Common myeloid progenitor, CD34-positive (primary cell): ENCODE data around the gene ATP2C2.

Experiments
- CTCF ChIA-PET: fragments of 350-600 bp; sonication (Branson Sonifier 250); formaldehyde crosslinking; loops from one replicate; lab custom pipeline; 2021; ENCODE audit warnings: antibody characterized with exemption; lab: Charles Lee
- POLR2A ChIA-PET: fragments of 350-600 bp; sonication (Branson Sonifier 250); formaldehyde crosslinking; loops from one replicate; lab custom pipeline; 2021; ENCODE audit warnings: antibody characterized with exemption; lab: Charles Lee
- DNase-seq, 3 donors: peaks; one replicate each; pipeline versions ENCODE4 v3.0.0 to v3.0.0-alpha.2; 2013
- H3K27ac ChIP-seq, 2 experiments: 1 replicate in 1 of 2; 2 replicates in 1 of 2; pipeline ENCODE4 v1.7.0; 2013; ENCODE audit warnings: inconsistent platforms in 2 of 2, low read length in 2 of 2, mild to moderate bottlenecking in 2 of 2, low read depth in 1 of 2, moderate library complexity in 1 of 2; ENCODE audit not compliant: severe bottlenecking in 2 of 2, insufficient read depth in 1 of 2, poor library complexity in 1 of 2
- H3K27me3 ChIP-seq, 5 experiments: replicated peaks in 2 of 5; 1 replicate in 3 of 5; 2 replicates in 2 of 5; pipeline versions ENCODE4 v1.6.1 to v1.7.0; 2013; ENCODE audit warnings: low read length in 4 of 5, mild to moderate bottlenecking in 2 of 5, moderate library complexity in 2 of 5, inconsistent platforms in 1 of 5; ENCODE audit not compliant: insufficient read depth in 5 of 5, control insufficient read depth in 4 of 5
- H3K36me3 ChIP-seq, 4 experiments: 1 replicate in 2 of 4; 2 replicates in 2 of 4; pipeline versions ENCODE4 v1.6.1 to v1.7.0; 2013; ENCODE audit warnings: low read length in 3 of 4, control low read depth in 1 of 4, mild to moderate bottlenecking in 1 of 4; ENCODE audit not compliant: control insufficient read depth in 4 of 4, insufficient read depth in 4 of 4
- H3K4me1 ChIP-seq, 4 experiments: 1 replicate in 3 of 4; 2 replicates in 1 of 4; pipeline versions ENCODE4 v1.6.1 to v1.7.1; 2013; ENCODE audit warnings: low read length in 3 of 4, mild to moderate bottlenecking in 3 of 4, control low read depth in 1 of 4, inconsistent platforms in 1 of 4, moderate library complexity in 1 of 4; ENCODE audit not compliant: control insufficient read depth in 4 of 4, insufficient read depth in 4 of 4; ENCODE audit errors: control extremely low read depth in 1 of 4
- H3K4me3 ChIP-seq, 7 experiments: 1 replicate in 4 of 7; 2 replicates in 3 of 7; pipeline versions ENCODE4 v1.5.1 to v1.7.0; 2013; ENCODE audit warnings: mild to moderate bottlenecking in 7 of 7, low read length in 6 of 7, moderate library complexity in 6 of 7, inconsistent platforms in 2 of 7, low read depth in 2 of 7, control low read depth in 1 of 7; ENCODE audit not compliant: insufficient read depth in 4 of 7, control insufficient read depth in 1 of 7; ENCODE audit errors: extremely low read depth in 1 of 7
- H3K9me3 ChIP-seq, 5 experiments: 1 replicate in 4 of 5; 2 replicates in 1 of 5; pipeline versions ENCODE4 v1.6.1 to v1.7.1; 2013; ENCODE audit warnings: low read length in 4 of 5, mild to moderate bottlenecking in 2 of 5, inconsistent platforms in 1 of 5, low read depth in 1 of 5, moderate library complexity in 1 of 5; ENCODE audit not compliant: control insufficient read depth in 4 of 5, insufficient read depth in 2 of 5; ENCODE audit errors: control extremely low read depth in 1 of 5
- WGBS: methylation state at CpG from one replicate; pipeline ENCODE4 v1.1.5; 2013; ENCODE audit not compliant: insufficient coverage; 5-methylcytosine and 5-hydroxymethylcytosine counted together

ATP2C2 gene

DNA sequence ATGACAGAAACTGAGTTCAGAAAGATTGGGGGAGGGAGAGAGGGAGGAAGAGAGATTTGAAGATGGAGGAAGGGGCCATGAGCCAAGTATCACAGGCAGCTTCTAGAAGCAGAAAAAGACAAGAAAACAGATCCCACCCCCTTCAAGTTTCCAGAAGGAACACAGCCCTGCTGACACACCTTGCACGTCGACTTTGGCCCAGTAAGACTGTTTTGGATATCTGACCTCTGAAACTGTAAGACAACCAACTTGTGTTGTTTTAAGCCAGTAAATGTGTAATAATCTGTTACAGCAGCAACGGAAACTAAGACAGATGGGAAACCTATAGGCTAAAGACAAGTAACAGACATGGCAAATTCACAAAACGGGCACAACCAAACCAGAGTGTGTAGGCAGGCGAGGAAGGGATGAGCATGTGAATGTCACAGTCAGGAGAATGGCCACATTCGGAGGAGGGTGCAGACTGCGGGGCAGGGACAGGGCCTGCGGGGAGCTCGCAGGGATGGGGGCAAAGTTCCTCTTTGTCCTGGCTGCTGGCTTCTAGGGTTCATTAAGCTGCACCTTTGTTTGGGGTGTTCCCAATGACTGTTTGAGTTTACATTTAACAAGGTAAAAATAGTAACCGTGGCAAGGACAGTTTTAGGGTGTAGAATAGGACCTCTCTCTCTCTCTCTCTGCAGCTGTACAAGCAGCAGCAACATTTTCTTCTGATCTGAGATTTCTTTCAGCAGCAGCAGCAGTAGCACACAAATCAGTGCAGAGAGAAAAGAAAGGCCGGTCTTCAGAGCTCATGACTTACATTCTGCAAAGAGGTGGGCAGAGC lies 18.3 kb upstream of the ATP2C2 start:
- H3K4me3 ChIP-seq = no peak overlapping the region
- H3K36me3 ChIP-seq = no peaks in the 10 kb centered on the region
- peaks cover 0 to 8% (median 0%) of the 10 kb centered on the region in 5 experiments for H3K27me3 ChIP-seq
- H3K27ac ChIP-seq = no peak overlapping the region
- no peak for DNase-seq
- no peaks in the 10 kb centered on the region for H3K4me1 ChIP-seq
- 89% methylated on average over 11 of the region's 11 CpGs for WGBS
- H3K9me3 ChIP-seq = no peaks in the 10 kb centered on the region
- CTCF ChIA-PET = no interaction called here
- POLR2A ChIA-PET = no interaction called here

DNA sequence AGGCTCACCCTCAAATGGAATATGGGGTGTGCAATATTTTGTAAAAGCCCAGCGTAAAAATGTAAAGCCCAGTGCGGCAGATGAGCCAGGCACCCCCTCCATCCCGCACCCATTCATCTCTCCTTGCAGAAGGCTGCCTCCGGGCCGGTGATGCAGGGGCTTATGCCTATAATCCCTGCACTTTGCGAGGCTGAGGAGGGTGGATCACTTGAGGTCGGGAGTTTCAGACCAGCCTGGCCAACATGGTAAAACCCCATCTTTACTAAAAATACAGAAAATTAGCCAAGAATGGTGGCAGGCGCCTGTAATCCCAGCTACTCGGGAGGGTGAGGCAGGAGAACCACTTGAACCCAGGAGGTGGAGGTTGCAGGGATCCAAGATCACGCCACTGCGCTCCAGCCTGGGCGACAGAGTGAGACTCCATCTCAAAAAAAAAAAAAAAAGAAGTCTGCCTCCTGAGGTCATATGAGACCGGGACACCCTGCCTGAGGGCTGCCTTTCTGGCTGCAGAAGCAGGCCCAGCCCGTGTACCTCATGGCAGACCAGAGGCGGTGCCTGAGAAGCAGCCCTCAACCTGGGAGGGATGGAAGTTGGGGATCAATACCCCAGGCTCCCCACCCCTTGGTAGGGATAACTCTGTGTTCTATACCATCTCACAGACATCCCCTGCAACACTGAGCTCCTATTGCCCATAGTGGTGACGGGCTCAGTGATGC lies 17.5 kb upstream of the ATP2C2 start:
- CTCF ChIA-PET = no interaction called here
- WGBS = 96% methylated on average over 8 of the region's 16 CpGs

GRCh38 chr16:84351630-84352029 lies 16.7 kb upstream of the ATP2C2 start:
- 100% methylated on average over 3 of the region's 8 CpGs for WGBS
- Histone ChIP-seq H3K36me3 (no peaks in the 10 kb centered on the region), H3K27ac (no peak overlapping the region), H3K27me3 (peaks cover 0 to 15% (median 0%) of the 10 kb centered on the region in 5 experiments), H3K9me3 (no peaks in the 10 kb centered on the region), H3K4me3 (no peak overlapping the region), H3K4me1 (no peaks in the 10 kb centered on the region)
- ChIA-PET CTCF (no interaction called here), POLR2A (no interaction called here)
- no peak for DNase-seq

More for the DNA sequence above, 17.5 kb upstream of the ATP2C2 start:
- Histone ChIP-seq H3K36me3 (no peaks in the 10 kb centered on the region), H3K9me3 (no peaks in the 10 kb centered on the region), H3K4me3 (no peak overlapping the region), H3K27ac (no peak overlapping the region), H3K27me3 (peaks cover 0 to 8% (median 0%) of the 10 kb centered on the region in 5 experiments), H3K4me1 (no peaks in the 10 kb centered on the region)
- POLR2A ChIA-PET = no interaction called here
- no peak for DNase-seq

GRCh38 chr16:84354306-84354705 lies 14.0 kb upstream of the ATP2C2 start:
- Histone ChIP-seq H3K36me3 (no peaks in the 10 kb centered on the region), H3K9me3 (no peaks in the 10 kb centered on the region), H3K27me3 (peaks cover 0 to 11% (median 0%) of the 10 kb centered on the region in 5 experiments), H3K4me3 (no peak overlapping the region), H3K4me1 (no peaks in the 10 kb centered on the region), H3K27ac (no peak overlapping the region)
- ChIA-PET POLR2A (no interaction called here), CTCF (no interaction called here)
- 89% methylated on average over 6 of the region's 6 CpGs for WGBS
- DNase-seq = no peak

DNA sequence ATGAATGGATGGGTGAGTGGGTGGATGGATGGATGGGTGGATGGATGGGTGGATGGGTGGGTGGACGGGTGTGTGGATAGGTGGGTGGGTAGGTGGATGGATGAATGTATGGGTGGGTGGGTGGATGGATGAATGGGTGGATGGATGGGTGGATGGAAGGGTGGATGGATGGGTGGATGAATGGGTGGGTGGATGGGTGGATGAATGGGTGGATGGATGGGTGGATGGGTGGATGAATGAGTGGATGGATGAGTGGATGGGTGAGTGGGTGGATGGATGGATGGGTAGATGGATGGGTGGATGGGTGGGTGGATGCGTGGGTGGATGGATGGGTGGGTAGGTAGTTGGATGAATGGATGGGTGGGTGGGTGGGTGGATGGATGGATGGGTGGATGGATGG lies 13.2 kb upstream of the ATP2C2 start:
- H3K9me3 ChIP-seq = no peaks in the 10 kb centered on the region
- peaks cover 0 to 10% (median 0%) of the 10 kb centered on the region in 5 experiments for H3K27me3 ChIP-seq
- WGBS = 100% methylated on average over 1 of the region's 2 CpGs
- H3K4me1 ChIP-seq = peaks cover 0 to 2% (median 2%) of the 10 kb centered on the region in 4 experiments
- POLR2A ChIA-PET = no interaction called here
- H3K36me3 ChIP-seq = no peaks in the 10 kb centered on the region
- no peak overlapping the region for H3K27ac ChIP-seq
- CTCF ChIA-PET = interaction anchor here (1.2 kb wide), 1 partner anchor 10 kb away, joined by 4 read pairs; no protein-coding TSS in a partner anchor
- DNase-seq = no peak
- H3K4me3 ChIP-seq = no peak overlapping the region

DNA sequence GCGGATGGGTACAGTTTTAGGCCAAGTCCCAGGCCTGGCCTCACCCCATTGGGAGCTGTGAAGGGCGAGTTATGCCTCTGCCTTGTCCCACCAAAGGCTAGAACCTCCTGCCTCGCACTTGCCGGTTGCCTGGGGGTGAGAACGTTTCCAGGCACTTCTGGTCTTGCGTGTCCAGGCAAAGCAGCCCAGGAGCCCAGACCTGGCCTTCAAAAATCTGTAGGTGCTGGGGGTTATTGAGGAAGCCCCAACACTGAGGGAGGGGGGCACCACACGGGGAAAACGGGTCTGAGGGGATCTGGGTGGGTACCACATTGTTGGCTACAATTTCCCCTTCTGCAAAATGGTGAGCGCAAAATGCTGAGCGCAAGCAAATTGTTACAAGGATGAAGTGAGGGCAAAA lies 12.2 kb upstream of the ATP2C2 start:
- Histone ChIP-seq H3K36me3 (no peaks in the 10 kb centered on the region), H3K27me3 (peaks cover 0 to 10% (median 0%) of the 10 kb centered on the region in 5 experiments), H3K27ac (no peak overlapping the region), H3K4me1 (peaks cover 0 to 7% (median 5%) of the 10 kb centered on the region in 4 experiments), H3K4me3 (no peak overlapping the region), H3K9me3 (no peaks in the 10 kb centered on the region)
- WGBS = 86% methylated on average over 10 of the region's 10 CpGs
- ChIA-PET CTCF (no interaction called here), POLR2A (no interaction called here)
- no peak for DNase-seq

DNA sequence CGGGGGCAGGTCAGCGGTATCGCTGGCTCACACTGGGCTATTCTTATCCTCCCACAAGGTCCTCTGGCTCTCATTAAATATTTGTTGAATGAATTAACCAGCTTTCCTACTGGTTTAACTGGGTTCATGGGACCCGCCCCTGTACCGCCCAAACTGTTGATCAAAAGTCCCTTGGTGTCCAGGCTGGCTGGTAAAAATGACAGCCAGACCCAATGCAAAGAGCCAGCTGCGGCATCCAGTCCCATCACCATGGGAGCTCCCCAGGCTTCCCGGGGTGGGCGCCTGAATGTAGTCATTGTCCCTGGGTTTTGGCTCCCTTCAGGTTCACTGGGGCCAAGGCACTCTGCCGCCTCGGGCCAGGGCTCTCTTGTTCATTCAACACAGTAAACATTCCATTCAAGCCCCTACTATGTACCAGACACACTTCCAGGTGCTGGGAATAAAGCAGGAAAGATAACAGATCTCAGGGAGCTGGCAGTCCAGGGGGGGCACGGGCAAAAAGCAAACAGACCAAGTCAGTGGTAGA lies 11.7 kb upstream of the ATP2C2 start:
- Histone ChIP-seq H3K9me3 (no peaks in the 10 kb centered on the region), H3K36me3 (no peaks in the 10 kb centered on the region), H3K27me3 (peaks cover 0 to 10% (median 0%) of the 10 kb centered on the region in 5 experiments), H3K4me3 (no peak overlapping the region), H3K4me1 (peaks cover 0 to 7% (median 5%) of the 10 kb centered on the region in 4 experiments), H3K27ac (no peak overlapping the region)
- DNase-seq = no peak
- ChIA-PET CTCF (no interaction called here), POLR2A (no interaction called here)
- 99% methylated on average over 8 of the region's 11 CpGs for WGBS
